Osteocyte (in vitro differentiated cells): ENCODE measurements around the gene LTN1. TPM values are rescaled to one million over a fixed set of nuclear protein-coding genes. Genes with fewer than 3 reads are reported as not detected.

ENCODE experiments used
- DNase-seq: peaks from one replicate; pipeline ENCODE4 v3.0.0; 2021; ENCODE audit warnings: mixed read lengths; ENCODE audit not compliant: unreplicated experiment; ENCODE audit errors: extremely low spot score
- H3K27ac Mint-ChIP-seq: one replicate; pipeline ENCODE4 v1.8.0; 2021; ENCODE audit warnings: mild to moderate bottlenecking, mixed read lengths; ENCODE audit not compliant: unreplicated experiment
- H3K27me3 Mint-ChIP-seq: one replicate; pipeline ENCODE4 v1.8.0; 2021; ENCODE audit warnings: mixed read lengths; ENCODE audit not compliant: unreplicated experiment
- H3K36me3 Mint-ChIP-seq: one replicate; pipeline ENCODE4 v1.8.0; 2021; ENCODE audit warnings: mixed read lengths; ENCODE audit not compliant: unreplicated experiment
- H3K4me1 Mint-ChIP-seq: one replicate; pipeline ENCODE4 v1.8.0; 2021; ENCODE audit warnings: mixed read lengths; ENCODE audit not compliant: unreplicated experiment
- H3K4me3 Mint-ChIP-seq: one replicate; pipeline ENCODE4 v1.8.0; 2021; ENCODE audit warnings: mild to moderate bottlenecking, moderate library complexity, mixed read lengths; ENCODE audit not compliant: unreplicated experiment
- H3K9me3 Mint-ChIP-seq: one replicate; pipeline ENCODE4 v1.8.0; 2021; ENCODE audit warnings: mixed read lengths; ENCODE audit not compliant: unreplicated experiment
- total RNA-seq: library from RNA; stranded (reverse); gene quantifications from 2 replicates; pipeline ENCODE4 v1.2.1, GENCODE V29; 2021
- TF ChIP-seq, protein P1 (sequence below): fragments of 200-600 bp; sonication (generic); IDR thresholded peaks from 2 replicates; pipeline ENCODE4 v1.5.0; 2021; ENCODE audit warnings: antibody characterized with exemption, mild to moderate bottlenecking, moderate library complexity

Gene LTN1
- total RNA-seq, 1 donor from 2014 or later, result 25.6 TPM

DNA sequence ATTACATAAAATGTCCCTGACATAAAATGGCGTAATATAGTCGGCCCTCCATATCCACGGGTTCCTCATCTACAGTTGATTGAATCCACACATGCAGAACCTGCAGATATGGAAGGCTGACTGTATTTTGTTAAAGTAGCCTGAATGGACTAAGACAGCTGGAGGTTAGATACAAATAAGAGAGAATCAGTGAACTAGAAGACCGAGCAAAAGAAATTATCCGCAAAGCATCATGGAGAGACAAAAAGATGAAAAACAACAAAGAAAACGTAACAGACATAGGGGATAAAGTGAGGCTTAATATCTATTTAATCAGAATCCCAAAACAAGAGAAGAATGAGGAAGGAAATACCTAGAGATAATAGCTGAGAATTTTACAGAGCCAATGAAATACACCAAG is 20.3 kb downstream of the LTN1 start:
- no peak overlapping the region for H3K4me3 Mint-ChIP-seq
- TF ChIP-seq, protein P1, sequence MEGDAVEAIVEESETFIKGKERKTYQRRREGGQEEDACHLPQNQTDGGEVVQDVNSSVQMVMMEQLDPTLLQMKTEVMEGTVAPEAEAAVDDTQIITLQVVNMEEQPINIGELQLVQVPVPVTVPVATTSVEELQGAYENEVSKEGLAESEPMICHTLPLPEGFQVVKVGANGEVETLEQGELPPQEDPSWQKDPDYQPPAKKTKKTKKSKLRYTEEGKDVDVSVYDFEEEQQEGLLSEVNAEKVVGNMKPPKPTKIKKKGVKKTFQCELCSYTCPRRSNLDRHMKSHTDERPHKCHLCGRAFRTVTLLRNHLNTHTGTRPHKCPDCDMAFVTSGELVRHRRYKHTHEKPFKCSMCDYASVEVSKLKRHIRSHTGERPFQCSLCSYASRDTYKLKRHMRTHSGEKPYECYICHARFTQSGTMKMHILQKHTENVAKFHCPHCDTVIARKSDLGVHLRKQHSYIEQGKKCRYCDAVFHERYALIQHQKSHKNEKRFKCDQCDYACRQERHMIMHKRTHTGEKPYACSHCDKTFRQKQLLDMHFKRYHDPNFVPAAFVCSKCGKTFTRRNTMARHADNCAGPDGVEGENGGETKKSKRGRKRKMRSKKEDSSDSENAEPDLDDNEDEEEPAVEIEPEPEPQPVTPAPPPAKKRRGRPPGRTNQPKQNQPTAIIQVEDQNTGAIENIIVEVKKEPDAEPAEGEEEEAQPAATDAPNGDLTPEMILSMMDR, result no peak
- H3K4me1 Mint-ChIP-seq, result no peaks in the 10 kb centered on the region
- no peaks in the 10 kb centered on the region for H3K27me3 Mint-ChIP-seq
- no peak overlapping the region for H3K27ac Mint-ChIP-seq
- DNase-seq, result no peak
- H3K36me3 Mint-ChIP-seq, result peaks cover 46% of the 10 kb centered on the region
- peaks cover 5% of the 10 kb centered on the region for H3K9me3 Mint-ChIP-seq

DNA sequence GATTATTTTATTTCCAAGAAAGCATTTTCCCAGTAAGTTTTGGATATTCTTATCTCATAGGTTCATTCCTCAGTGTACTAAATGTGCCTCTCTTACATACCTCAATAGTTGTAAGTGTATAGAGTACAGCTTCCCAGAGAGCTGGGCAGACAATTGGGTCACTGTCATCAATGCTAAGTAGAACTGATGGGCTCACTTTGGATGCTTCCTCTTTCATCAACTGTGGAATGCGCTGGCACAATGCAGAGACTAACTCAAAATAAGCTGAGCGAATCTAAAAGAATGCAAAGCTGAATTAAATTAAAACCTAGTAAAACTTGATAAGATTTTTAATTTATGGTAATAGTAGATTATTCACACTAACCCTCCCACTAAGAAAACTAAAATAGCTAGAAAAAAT is 21.5 kb downstream of the LTN1 start:
- no peak overlapping the region for H3K27ac Mint-ChIP-seq
- peaks cover 55% of the 10 kb centered on the region for H3K36me3 Mint-ChIP-seq
- no peak for DNase-seq

DNA sequence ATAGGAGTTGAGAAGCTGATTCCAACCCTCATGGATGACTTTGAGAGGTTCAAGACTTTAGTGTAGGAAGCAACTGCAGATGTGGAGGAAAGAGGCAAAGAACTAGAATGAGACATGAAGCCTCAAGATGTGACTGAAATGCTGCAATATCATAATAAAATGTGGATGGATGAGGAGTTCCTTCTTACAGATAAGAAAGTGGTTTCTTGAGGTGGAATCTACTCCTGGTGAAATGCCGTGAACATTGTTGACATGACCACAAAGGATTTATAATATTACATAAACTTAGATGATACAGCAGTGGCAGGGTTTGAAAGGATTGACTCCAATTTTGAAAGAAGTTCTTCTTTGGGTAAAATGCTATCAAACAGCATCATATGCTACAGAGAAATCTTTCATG is 28.8 kb downstream of the LTN1 start:
- H3K27ac Mint-ChIP-seq, result no peak overlapping the region
- TF ChIP-seq, protein P1, result no peak
- peaks cover 52% of the 10 kb centered on the region for H3K36me3 Mint-ChIP-seq
- DNase-seq, result no peak
- peaks cover 2% of the 10 kb centered on the region for H3K4me1 Mint-ChIP-seq
- no peaks in the 10 kb centered on the region for H3K9me3 Mint-ChIP-seq
- H3K4me3 Mint-ChIP-seq, result no peak overlapping the region
- no peaks in the 10 kb centered on the region for H3K27me3 Mint-ChIP-seq

More for the DNA sequence above, 21.5 kb downstream of the LTN1 start:
- H3K9me3 Mint-ChIP-seq, result peaks cover 5% of the 10 kb centered on the region
- TF ChIP-seq, protein P1, result no peak
- H3K4me3 Mint-ChIP-seq, result no peak overlapping the region
- H3K4me1 Mint-ChIP-seq, result no peaks in the 10 kb centered on the region
- H3K27me3 Mint-ChIP-seq, result no peaks in the 10 kb centered on the region

DNA sequence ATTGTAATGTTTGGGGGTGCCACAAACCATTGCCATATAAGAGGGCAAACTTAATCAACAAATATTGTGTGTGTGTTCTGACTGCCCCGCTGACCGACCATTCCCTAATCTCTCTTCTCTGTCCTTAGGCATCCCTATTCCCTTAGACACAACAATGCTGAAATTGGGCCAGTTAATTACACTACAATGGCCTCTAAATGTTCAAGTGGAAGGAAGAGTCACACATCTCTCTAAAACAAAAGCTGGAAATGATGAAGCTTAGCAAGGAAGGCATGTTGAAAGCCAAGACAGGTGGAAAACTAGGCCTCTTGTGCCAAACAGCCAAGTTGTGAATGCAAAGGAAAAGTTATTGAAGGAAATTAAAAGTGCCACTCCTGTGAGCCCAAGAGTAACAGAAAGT is 30.2 kb downstream of the LTN1 start:
- H3K4me1 Mint-ChIP-seq, result peaks cover 2% of the 10 kb centered on the region
- H3K27ac Mint-ChIP-seq, result no peak overlapping the region
- no peaks in the 10 kb centered on the region for H3K27me3 Mint-ChIP-seq
- TF ChIP-seq, protein P1, result no peak
- H3K4me3 Mint-ChIP-seq, result no peak overlapping the region
- H3K36me3 Mint-ChIP-seq, result peaks cover 53% of the 10 kb centered on the region
- no peaks in the 10 kb centered on the region for H3K9me3 Mint-ChIP-seq
- no peak for DNase-seq

DNA sequence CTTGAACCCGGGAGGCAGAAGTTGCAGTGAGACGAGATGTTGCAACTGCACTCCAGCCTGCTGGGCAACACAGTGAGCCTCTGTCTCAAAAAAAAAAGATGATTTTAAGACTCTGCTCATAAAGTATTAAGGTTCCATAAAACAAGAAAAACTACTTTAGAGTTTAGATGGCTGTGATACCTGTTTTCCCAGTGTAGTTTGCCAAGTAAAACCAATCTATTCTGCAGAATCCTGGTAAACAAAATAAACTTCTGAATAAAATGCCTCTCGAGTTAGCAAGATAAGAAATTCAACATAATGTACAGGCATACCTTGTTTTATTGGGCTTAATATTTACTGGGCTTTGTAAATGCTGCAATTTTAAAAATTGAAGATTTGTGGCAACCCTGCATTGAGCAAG is 30.8 kb downstream of the LTN1 start:
- H3K9me3 Mint-ChIP-seq, result no peaks in the 10 kb centered on the region
- H3K4me1 Mint-ChIP-seq, result peaks cover 2% of the 10 kb centered on the region
- no peaks in the 10 kb centered on the region for H3K27me3 Mint-ChIP-seq

More for the DNA sequence above, 30.8 kb downstream of the LTN1 start:
- no peak overlapping the region for H3K27ac Mint-ChIP-seq
- no peak for DNase-seq
- H3K36me3 Mint-ChIP-seq, result peaks cover 57% of the 10 kb centered on the region
- TF ChIP-seq, protein P1, result no peak
- no peak overlapping the region for H3K4me3 Mint-ChIP-seq
